ENCODE data around the gene GRIN3B.

The GRIN3B gene

GRCh38 chr19:1040476-1041271 lies 40.5 kb downstream of the GRIN3B start:
- peak; percentile 70 to 86 for DNase-seq (ENCODE audit: low read depth in 1 of 2, low spot score in 1 of 2)

- DNase-seq (ENCODE audit: low read depth in 1 of 2, low spot score in 1 of 2), result no peak
Measured at GRCh38 chr19:1041272-1041834, 41.1 kb downstream of the GRIN3B start.

GRCh38 chr19:1041835-1042685 lies 41.8 kb downstream of the GRIN3B start:
- no peak for DNase-seq (ENCODE audit: low read depth in 1 of 2, low spot score in 1 of 2)

GRCh38 chr19:1042689-1043511 lies 42.7 kb downstream of the GRIN3B start:
- DNase-seq (ENCODE audit: low read depth in 1 of 2, low spot score in 1 of 2), result no peak

GRCh38 chr19:1045247-1045603 lies 45.0 kb downstream of the GRIN3B start:
- DNase-seq (ENCODE audit: low read depth in 1 of 2, low spot score in 1 of 2), result peak in 1 of 2 donors; percentile 28

- DNase-seq (ENCODE audit: low read depth in 1 of 2, low spot score in 1 of 2), result no peak
Measured at GRCh38 chr19:1046117-1046626, 46.0 kb downstream of the GRIN3B start.

GRCh38 chr19:1046836-1047695 lies 46.8 kb downstream of the GRIN3B start:
- DNase-seq (ENCODE audit: low read depth in 1 of 2, low spot score in 1 of 2), result no peak

GRCh38 chr19:1047696-1048147 lies 47.5 kb downstream of the GRIN3B start:
- DNase-seq (ENCODE audit: low read depth in 1 of 2, low spot score in 1 of 2), result no peak

GRCh38 chr19:1049106-1049505 lies 48.9 kb downstream of the GRIN3B start:
- DNase-seq (ENCODE audit: low read depth in 1 of 2, low spot score in 1 of 2), result no peak

- no peak for DNase-seq (ENCODE audit: low read depth in 1 of 2, low spot score in 1 of 2)
Measured at GRCh38 chr19:1049800-1050199, 49.6 kb downstream of the GRIN3B start.

- no peak for DNase-seq (ENCODE audit: low read depth in 1 of 2, low spot score in 1 of 2)
Measured at GRCh38 chr19:1050989-1051788, 51.0 kb downstream of the GRIN3B start.

GRCh38 chr19:1051791-1052190 lies 51.6 kb downstream of the GRIN3B start:
- DNase-seq (ENCODE audit: low read depth in 1 of 2, low spot score in 1 of 2), result no peak

- no peak for DNase-seq (ENCODE audit: low read depth in 1 of 2, low spot score in 1 of 2)
Measured at GRCh38 chr19:1052349-1052975, 52.2 kb downstream of the GRIN3B start.

- no peak for DNase-seq (ENCODE audit: low read depth in 1 of 2, low spot score in 1 of 2)
Measured at GRCh38 chr19:1053176-1054101, 53.2 kb downstream of the GRIN3B start.

- no peak for DNase-seq (ENCODE audit: low read depth in 1 of 2, low spot score in 1 of 2)
Measured at GRCh38 chr19:1054102-1055027, 54.1 kb downstream of the GRIN3B start.

- no peak for DNase-seq (ENCODE audit: low read depth in 1 of 2, low spot score in 1 of 2)
Measured at GRCh38 chr19:1055028-1055425, 54.8 kb downstream of the GRIN3B start.
